ENCODE results near the gene GALK2.

GALK2 gene

DNA sequence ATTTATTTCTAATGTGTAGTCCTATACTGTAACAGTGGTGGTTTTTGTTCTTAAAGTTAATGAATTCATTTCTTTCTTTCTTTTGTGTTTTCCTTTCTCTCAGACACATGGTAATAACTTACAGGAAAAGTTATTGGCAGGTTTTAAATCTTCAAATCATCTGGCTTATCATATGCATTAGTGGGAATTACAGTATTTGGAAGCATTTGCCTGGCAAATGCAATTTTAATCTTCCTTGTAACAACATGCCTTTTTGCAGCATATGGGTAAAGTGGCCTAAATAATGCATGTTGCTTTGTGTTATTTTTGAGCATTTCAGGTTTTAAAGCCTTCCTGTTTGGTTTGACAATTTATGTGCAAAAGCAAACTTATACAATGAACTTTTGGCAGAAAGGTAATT lies 66.8 kb downstream of the GALK2 start:
- ATAC-seq, result no peak
- TF ChIP-seq ISL1 (CRISPR knock-in tag; IDR thresholded peaks at IDR 0.05) (peak; percentile 18; the same call in 1 of the 2 replicates), ZNF565 (CRISPR knock-in tag; conservative IDR thresholded peaks at IDR 0.05; ENCODE audit: low read depth) (no peak), ZFP3 (CRISPR knock-in tag; IDR thresholded peaks at IDR 0.05) (no peak), TCF4 (CRISPR knock-in tag; IDR thresholded peaks at IDR 0.05; ENCODE audit: borderline replicate concordance) (no peak)

DNA sequence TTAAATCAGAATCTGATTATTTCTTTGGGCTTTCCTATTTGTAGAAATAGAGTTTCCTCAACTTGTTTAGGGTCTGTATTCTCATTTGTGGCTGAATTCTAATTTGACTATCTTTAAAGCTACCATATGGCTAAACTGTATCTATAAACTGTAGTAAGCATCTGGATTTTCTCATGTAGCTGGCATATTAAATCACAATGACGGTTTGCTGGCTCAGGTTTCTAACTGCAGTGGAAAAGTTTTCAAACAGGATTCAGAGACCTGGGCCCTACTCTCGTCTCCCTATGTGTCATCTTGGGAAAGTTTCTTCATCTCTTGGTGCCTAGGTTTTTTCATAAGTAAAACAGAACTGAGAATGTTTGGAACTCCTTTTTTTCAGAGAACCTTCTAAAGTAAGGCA lies 68.3 kb downstream of the GALK2 start:
- peak; percentile 76 for ATAC-seq
- TF ChIP-seq, protein P1, sequence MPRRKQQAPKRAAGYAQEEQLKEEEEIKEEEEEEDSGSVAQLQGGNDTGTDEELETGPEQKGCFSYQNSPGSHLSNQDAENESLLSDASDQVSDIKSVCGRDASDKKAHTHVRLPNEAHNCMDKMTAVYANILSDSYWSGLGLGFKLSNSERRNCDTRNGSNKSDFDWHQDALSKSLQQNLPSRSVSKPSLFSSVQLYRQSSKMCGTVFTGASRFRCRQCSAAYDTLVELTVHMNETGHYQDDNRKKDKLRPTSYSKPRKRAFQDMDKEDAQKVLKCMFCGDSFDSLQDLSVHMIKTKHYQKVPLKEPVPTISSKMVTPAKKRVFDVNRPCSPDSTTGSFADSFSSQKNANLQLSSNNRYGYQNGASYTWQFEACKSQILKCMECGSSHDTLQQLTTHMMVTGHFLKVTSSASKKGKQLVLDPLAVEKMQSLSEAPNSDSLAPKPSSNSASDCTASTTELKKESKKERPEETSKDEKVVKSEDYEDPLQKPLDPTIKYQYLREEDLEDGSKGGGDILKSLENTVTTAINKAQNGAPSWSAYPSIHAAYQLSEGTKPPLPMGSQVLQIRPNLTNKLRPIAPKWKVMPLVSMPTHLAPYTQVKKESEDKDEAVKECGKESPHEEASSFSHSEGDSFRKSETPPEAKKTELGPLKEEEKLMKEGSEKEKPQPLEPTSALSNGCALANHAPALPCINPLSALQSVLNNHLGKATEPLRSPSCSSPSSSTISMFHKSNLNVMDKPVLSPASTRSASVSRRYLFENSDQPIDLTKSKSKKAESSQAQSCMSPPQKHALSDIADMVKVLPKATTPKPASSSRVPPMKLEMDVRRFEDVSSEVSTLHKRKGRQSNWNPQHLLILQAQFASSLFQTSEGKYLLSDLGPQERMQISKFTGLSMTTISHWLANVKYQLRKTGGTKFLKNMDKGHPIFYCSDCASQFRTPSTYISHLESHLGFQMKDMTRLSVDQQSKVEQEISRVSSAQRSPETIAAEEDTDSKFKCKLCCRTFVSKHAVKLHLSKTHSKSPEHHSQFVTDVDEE (CRISPR knock-in tag; IDR thresholded peaks at IDR 0.05), result peak; percentile 44; the same call in 1 of the 2 replicates
- TF ChIP-seq, protein P2, sequence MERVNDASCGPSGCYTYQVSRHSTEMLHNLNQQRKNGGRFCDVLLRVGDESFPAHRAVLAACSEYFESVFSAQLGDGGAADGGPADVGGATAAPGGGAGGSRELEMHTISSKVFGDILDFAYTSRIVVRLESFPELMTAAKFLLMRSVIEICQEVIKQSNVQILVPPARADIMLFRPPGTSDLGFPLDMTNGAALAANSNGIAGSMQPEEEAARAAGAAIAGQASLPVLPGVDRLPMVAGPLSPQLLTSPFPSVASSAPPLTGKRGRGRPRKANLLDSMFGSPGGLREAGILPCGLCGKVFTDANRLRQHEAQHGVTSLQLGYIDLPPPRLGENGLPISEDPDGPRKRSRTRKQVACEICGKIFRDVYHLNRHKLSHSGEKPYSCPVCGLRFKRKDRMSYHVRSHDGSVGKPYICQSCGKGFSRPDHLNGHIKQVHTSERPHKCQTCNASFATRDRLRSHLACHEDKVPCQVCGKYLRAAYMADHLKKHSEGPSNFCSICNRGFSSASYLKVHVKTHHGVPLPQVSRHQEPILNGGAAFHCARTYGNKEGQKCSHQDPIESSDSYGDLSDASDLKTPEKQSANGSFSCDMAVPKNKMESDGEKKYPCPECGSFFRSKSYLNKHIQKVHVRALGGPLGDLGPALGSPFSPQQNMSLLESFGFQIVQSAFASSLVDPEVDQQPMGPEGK (CRISPR knock-in tag; IDR thresholded peaks at IDR 0.05; ENCODE audit: borderline replicate concordance), result no peak
- TF ChIP-seq ISL1 (CRISPR knock-in tag; IDR thresholded peaks at IDR 0.05) (peak; percentile 58), TCF4 (CRISPR knock-in tag; IDR thresholded peaks at IDR 0.05; ENCODE audit: borderline replicate concordance) (peak; percentile 95)

DNA sequence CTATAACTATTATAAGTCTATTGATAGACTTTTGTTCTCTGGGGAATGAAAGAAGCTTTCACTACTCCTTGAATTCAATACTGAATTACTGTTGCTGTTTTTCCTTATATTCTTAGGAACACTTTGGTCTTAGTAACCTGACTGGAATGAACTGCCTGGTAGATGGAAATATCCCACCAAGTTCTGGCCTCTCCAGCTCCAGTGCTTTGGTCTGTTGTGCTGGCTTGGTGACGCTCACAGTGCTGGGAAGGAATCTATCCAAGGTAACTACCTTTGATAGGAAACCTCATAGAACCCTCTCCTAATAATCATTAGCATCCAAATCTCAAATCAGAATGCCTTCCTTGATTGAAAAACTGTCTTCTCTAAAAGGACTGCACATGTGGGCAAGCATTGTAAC lies 69.1 kb downstream of the GALK2 start:
- ATAC-seq, result peak; percentile 8; the same call in 2 of the 3 replicates
- TF ChIP-seq ZFP30 (CRISPR knock-in tag; IDR thresholded peaks at IDR 0.05), result no peak
- TF ChIP-seq CSDC2 (CRISPR knock-in tag; IDR thresholded peaks at IDR 0.05), result no peak
- TF ChIP-seq, protein P3, sequence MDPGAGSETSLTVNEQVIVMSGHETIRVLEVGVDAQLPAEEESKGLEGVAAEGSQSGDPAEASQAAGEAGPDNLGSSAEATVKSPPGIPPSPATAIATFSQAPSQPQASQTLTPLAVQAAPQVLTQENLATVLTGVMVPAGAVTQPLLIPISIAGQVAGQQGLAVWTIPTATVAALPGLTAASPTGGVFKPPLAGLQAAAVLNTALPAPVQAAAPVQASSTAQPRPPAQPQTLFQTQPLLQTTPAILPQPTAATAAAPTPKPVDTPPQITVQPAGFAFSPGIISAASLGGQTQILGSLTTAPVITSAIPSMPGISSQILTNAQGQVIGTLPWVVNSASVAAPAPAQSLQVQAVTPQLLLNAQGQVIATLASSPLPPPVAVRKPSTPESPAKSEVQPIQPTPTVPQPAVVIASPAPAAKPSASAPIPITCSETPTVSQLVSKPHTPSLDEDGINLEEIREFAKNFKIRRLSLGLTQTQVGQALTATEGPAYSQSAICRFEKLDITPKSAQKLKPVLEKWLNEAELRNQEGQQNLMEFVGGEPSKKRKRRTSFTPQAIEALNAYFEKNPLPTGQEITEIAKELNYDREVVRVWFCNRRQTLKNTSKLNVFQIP (CRISPR knock-in tag; IDR thresholded peaks at IDR 0.05; ENCODE audit: borderline replicate concordance, low read depth), result no peak
- no peak for TF ChIP-seq ZNF565 (CRISPR knock-in tag; conservative IDR thresholded peaks at IDR 0.05; ENCODE audit: low read depth)

DNA sequence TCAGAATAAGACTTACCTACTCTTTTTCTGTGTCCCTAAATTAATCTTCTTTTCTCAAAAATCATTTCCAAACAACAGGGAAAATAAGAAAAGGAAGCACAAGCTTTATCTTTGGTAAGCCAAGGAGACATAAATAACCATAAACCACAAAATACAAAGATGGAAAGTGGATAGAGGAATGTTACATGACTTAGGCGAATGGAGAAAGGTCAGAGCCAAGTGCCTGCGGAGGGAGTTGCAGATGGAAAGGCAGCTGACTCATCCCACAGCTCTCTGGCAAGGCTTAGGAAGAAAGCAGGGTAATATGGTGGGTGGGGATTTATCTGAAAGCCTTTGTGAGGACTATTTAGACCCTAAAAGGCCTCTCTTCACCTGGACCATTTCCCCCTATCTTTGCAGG lies 72.8 kb downstream of the GALK2 start:
- ATAC-seq, result peak; percentile 88
- TF ChIP-seq RARB (CRISPR knock-in tag; IDR thresholded peaks at IDR 0.05), result no peak
- TF ChIP-seq, protein P4, sequence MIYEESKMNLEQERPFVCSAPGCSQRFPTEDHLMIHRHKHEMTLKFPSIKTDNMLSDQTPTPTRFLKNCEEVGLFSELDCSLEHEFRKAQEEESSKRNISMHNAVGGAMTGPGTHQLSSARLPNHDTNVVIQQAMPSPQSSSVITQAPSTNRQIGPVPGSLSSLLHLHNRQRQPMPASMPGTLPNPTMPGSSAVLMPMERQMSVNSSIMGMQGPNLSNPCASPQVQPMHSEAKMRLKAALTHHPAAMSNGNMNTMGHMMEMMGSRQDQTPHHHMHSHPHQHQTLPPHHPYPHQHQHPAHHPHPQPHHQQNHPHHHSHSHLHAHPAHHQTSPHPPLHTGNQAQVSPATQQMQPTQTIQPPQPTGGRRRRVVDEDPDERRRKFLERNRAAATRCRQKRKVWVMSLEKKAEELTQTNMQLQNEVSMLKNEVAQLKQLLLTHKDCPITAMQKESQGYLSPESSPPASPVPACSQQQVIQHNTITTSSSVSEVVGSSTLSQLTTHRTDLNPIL (CRISPR knock-in tag; IDR thresholded peaks at IDR 0.05; ENCODE audit: low read depth), result no peak
- no peak for TF ChIP-seq SNAI2 (CRISPR knock-in tag; IDR thresholded peaks at IDR 0.05)
- TF ChIP-seq ZC3H10 (CRISPR knock-in tag; IDR thresholded peaks at IDR 0.05), result no peak
- no peak for TF ChIP-seq GLIS3 (CRISPR knock-in tag; IDR thresholded peaks at IDR 0.05)
- no peak for TF ChIP-seq ESRRG (CRISPR knock-in tag; IDR thresholded peaks at IDR 0.05)
- TF ChIP-seq, protein P3 (CRISPR knock-in tag; IDR thresholded peaks at IDR 0.05; ENCODE audit: borderline replicate concordance, low read depth), result no peak
- TF ChIP-seq CSDC2 (CRISPR knock-in tag; IDR thresholded peaks at IDR 0.05), result no peak
- no peak for TF ChIP-seq ISL1 (CRISPR knock-in tag; IDR thresholded peaks at IDR 0.05)
- no peak for TF ChIP-seq OSR1 (CRISPR knock-in tag; IDR thresholded peaks at IDR 0.05)
- TF ChIP-seq, protein P2 (CRISPR knock-in tag; IDR thresholded peaks at IDR 0.05; ENCODE audit: borderline replicate concordance), result no peak
- no peak for TF ChIP-seq ZFP30 (CRISPR knock-in tag; IDR thresholded peaks at IDR 0.05)
- TF ChIP-seq TCF4 (CRISPR knock-in tag; IDR thresholded peaks at IDR 0.05; ENCODE audit: borderline replicate concordance), result no peak

All from SK-N-SH treated with all-trans-retinoic acid at 6 μM for 48 hours (cell line).